HCT116 (cell line): ENCODE results near the gene GPN1. TPM values are rescaled to one million over a fixed set of nuclear protein-coding genes. Genes with fewer than 3 reads are reported as not detected.

Experiments used
- ATAC-seq: fragments of 200-7000 bp; cut with Tn5 transposase; 2 replicates; pipeline ENCODE4 v1.9.1; 2020; ENCODE audit warnings: mild to moderate bottlenecking, moderate library complexity
- BruUV-seq: library from RNA; stranded (reverse); fragments of 400-500 nt; replicated peaks from 2 replicates; lab custom pipeline; 2021; lab: Mats Ljungman, UMichigan
- CTCF ChIA-PET: fragments of 300-600 bp; sonication (Branson Sonifier 250); formaldehyde crosslinking; loops from one replicate; lab custom pipeline; 2021; ENCODE audit warnings: antibody characterized with exemption; lab: Charles Lee
- POLR2A ChIA-PET: fragments of 300-600, 350-600 bp; sonication (Branson Sonifier 250); formaldehyde crosslinking; loops from one replicate; lab custom pipeline; 2021; ENCODE audit warnings: antibody characterized with exemption; lab: Charles Lee
- RAD21 ChIA-PET, 2 experiments: fragments of 300-600 bp; sonication (Branson Sonifier 250); formaldehyde crosslinking; loops; one replicate each; lab custom pipeline; 2023; ENCODE audit warnings: low total read pairs in 2 of 2; ENCODE audit not compliant: uncharacterized antibody in 2 of 2, unreplicated experiment in 2 of 2, low non-redundant PET in 1 of 2; lab: Charles Lee
- DNase-seq: peaks from one replicate; pipeline ENCODE4 v3.0.0-alpha.2; 2010; ENCODE audit warnings: low read depth, low spot score
- H2AFZ ChIP-seq: fragments of 200-600 bp; shearing (Covaris generic), sonication (generic); 2 replicates; pipeline ENCODE4 v1.6.1; 2017; ENCODE audit warnings: low read depth, mixed run types, mixed read lengths, antibody characterized with exemption, low read length; ENCODE audit not compliant: poor library complexity, severe bottlenecking
- H3K27ac ChIP-seq: 2 replicates; pipeline ENCODE4 v1.5.1; 2012; ENCODE audit warnings: low read depth, low read length
- H3K27me3 ChIP-seq: fragments of 200-600 bp; sonication (generic); 2 replicates; pipeline ENCODE4 v1.6.1; 2016; ENCODE audit warnings: mixed run types, low read length, mixed read lengths; ENCODE audit not compliant: insufficient read depth
- H3K36me3 ChIP-seq, 2 experiments: fragments of 200-500 bp in 1 of 2; fragments of 200-600 bp in 1 of 2; sonication (Bioruptor generic) in 1 of 2; sonication (generic) in 1 of 2; 2 replicates each; pipeline versions ENCODE4 v1.5.1 to v1.6.1; 2014 to 2016; ENCODE audit warnings: low read length in 2 of 2, inconsistent platforms in 1 of 2, mixed read lengths in 1 of 2, mixed run types in 1 of 2; ENCODE audit not compliant: insufficient read depth in 2 of 2, control insufficient read depth in 1 of 2
- H3K4me1 ChIP-seq, 2 experiments: fragments of 200-600 bp in 1 of 2; sonication (generic) in 1 of 2; 2 replicates each; pipeline versions ENCODE4 v1.5.1 to v1.6.1; 2012 to 2017; ENCODE audit warnings: low read length in 2 of 2, inconsistent platforms in 1 of 2, mild to moderate bottlenecking in 1 of 2, mixed read lengths in 1 of 2, mixed run types in 1 of 2, moderate library complexity in 1 of 2; ENCODE audit not compliant: insufficient read depth in 2 of 2, control insufficient read depth in 1 of 2
- H3K4me2 ChIP-seq: fragments of 200-600 bp; sonication (generic); 2 replicates; pipeline ENCODE4 v1.6.1; 2017; ENCODE audit warnings: mixed run types, low read length, mixed read lengths
- H3K4me3 ChIP-seq, 2 experiments: fragments of 200-600 bp in 1 of 2; sonication (generic) in 1 of 2; replicated peaks in 1 of 2; 2 replicates each; pipeline ENCODE4 v1.5.1; 2011 to 2016; ENCODE audit warnings: low read length in 2 of 2, control low read depth in 1 of 2, low read depth in 1 of 2, mild to moderate bottlenecking in 1 of 2, mixed read lengths in 1 of 2, mixed run types in 1 of 2
- H3K79me2 ChIP-seq: fragments of 200-600 bp; sonication (generic); 2 replicates; pipeline ENCODE4 v1.6.1; 2017; ENCODE audit warnings: mild to moderate bottlenecking, mixed run types, low read length, moderate library complexity, mixed read lengths; ENCODE audit not compliant: insufficient read depth
- H3K9ac ChIP-seq: fragments of 200-600 bp; sonication (generic); 2 replicates; pipeline ENCODE4 v1.6.1; 2016; ENCODE audit warnings: low read length, mixed read lengths
- H3K9me2 ChIP-seq: fragments of 200-600 bp; sonication (generic), shearing (Covaris generic); 2 replicates; pipeline ENCODE4 v1.6.1; 2017; ENCODE audit warnings: mixed run types, mild to moderate bottlenecking, moderate library complexity; ENCODE audit not compliant: insufficient read depth
- H3K9me3 ChIP-seq, 2 experiments: fragments of 200-500 bp in 1 of 2; fragments of 200-600 bp in 1 of 2; sonication (Bioruptor generic) in 1 of 2; sonication (generic) in 1 of 2; 2 replicates each; pipeline ENCODE4 v1.6.1; 2014 to 2017; ENCODE audit warnings: low read length in 2 of 2, mixed read lengths in 2 of 2, inconsistent platforms in 1 of 2, low read depth in 1 of 2, mild to moderate bottlenecking in 1 of 2, mixed run types in 1 of 2, moderate library complexity in 1 of 2; ENCODE audit not compliant: control insufficient read depth in 1 of 2, insufficient read depth in 1 of 2
- H4K20me1 ChIP-seq: fragments of 200-600 bp; sonication (generic), shearing (Covaris generic); 2 replicates; pipeline ENCODE4 v1.6.1; 2017; ENCODE audit warnings: mixed run types, mild to moderate bottlenecking, moderate library complexity; ENCODE audit not compliant: insufficient read depth
- REST ChIP-seq: IDR thresholded peaks from 2 replicates; pipeline ENCODE4 v1.6.1; 2012; ENCODE audit warnings: low read depth
- TCF7L2 ChIP-seq: IDR thresholded peaks from 2 replicates; pipeline ENCODE4 v1.7.0; 2011; ENCODE audit warnings: borderline replicate concordance, inconsistent platforms; ENCODE audit not compliant: insufficient read depth, insufficient read length; ENCODE audit errors: extremely low read depth
- ZNF274 ChIP-seq: fragments of 200-500 bp; sonication (Bioruptor generic); IDR thresholded peaks from 2 replicates; pipeline ENCODE4 v1.6.1; 2014; ENCODE audit warnings: mild to moderate bottlenecking, low read depth, low read length, inconsistent platforms
- intact Hi-C: fragments of 100-400 bp; cut with micrococcal nuclease; formaldehyde crosslinking; loops from 2 replicates; pipeline ENCODE4 v1.10.0; 2022
- total RNA-seq: library from RNA; stranded (reverse); gene quantifications from one replicate; pipeline ENCODE4 v1.2.1, GENCODE V29; 2021; ENCODE audit not compliant: unreplicated experiment

GPN1 gene
- total RNA-seq, 1 experiment from 2014 or later: 34.3 TPM

- H3K79me2 ChIP-seq: peaks cover 43% of the 10 kb centered on the region
- CTCF ChIA-PET: no interaction called here
These were observed 46.6 kb upstream of the GPN1 start for GRCh38 chr2:27582129-27582694.

More at GRCh38 chr2:27582129-27582694, 46.6 kb upstream of the GPN1 start:
- Histone ChIP-seq H3K4me2 (peak overlapping the region; percentile 96), H3K36me3 (no peaks in the 10 kb centered on the region), H3K9ac (peak overlapping the region; percentile 89), H3K27ac (peak overlapping the region; percentile 43), H4K20me1 (no peaks in the 10 kb centered on the region), H3K27me3 (no peaks in the 10 kb centered on the region), H3K4me3 (peak overlapping the region; percentile 94 to 95), H3K9me3 (no peaks in the 10 kb centered on the region; a peak in 1 of 4 replicates), H3K9me2 (no peaks in the 10 kb centered on the region), H3K4me1 (peaks cover 0 to 19% of the 10 kb centered on the region in 2 experiments; a peak in 2 of 4 replicates), H2AFZ (peak overlapping the region; percentile 66)
- ATAC-seq: no peak
- RAD21 ChIA-PET: no interaction called here
- no peak for DNase-seq
- intact Hi-C loops: loop anchor here (10.0 kb wide), 1 partner anchor 157 kb away; the partner anchor contains the start of gene NRBP1
- TF ChIP-seq REST (no peak), ZNF274 (no peak), TCF7L2 (no peak)
- POLR2A ChIA-PET: interaction anchor here (0.9 to 1.3 kb wide), 3 partner anchors 45 to 57 kb away, joined by 3 to 4 read pairs (median 3); no protein-coding TSS in a partner anchor
- TSS peak; percentile 82 for BruUV-seq
